Measurements from ENCODE around the gene RBM4B. TPM values are rescaled to one million over a fixed set of nuclear protein-coding genes. Genes with fewer than 3 reads are reported as not detected.
A peak's percentile ranks its signal among the peaks of the same experiment; 100 is the strongest.

Gene RBM4B
- total RNA-seq, 1 experiment from 2014 or later, result 14.1 TPM

- TF ChIP-seq, protein P1, sequence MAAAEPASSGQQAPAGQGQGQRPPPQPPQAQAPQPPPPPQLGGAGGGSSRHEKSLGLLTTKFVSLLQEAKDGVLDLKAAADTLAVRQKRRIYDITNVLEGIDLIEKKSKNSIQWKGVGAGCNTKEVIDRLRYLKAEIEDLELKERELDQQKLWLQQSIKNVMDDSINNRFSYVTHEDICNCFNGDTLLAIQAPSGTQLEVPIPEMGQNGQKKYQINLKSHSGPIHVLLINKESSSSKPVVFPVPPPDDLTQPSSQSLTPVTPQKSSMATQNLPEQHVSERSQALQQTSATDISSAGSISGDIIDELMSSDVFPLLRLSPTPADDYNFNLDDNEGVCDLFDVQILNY (CRISPR knock-in tag; IDR thresholded peaks at IDR 0.05), result no peak
- TF ChIP-seq, protein P2, sequence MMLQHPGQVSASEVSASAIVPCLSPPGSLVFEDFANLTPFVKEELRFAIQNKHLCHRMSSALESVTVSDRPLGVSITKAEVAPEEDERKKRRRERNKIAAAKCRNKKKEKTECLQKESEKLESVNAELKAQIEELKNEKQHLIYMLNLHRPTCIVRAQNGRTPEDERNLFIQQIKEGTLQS (CRISPR knock-in tag; conservative IDR thresholded peaks at IDR 0.05), result no peak
- TF ChIP-seq TCF7 (CRISPR knock-in tag; IDR thresholded peaks at IDR 0.05; ENCODE audit: low read depth), result no peak
- TF ChIP-seq, protein P3, sequence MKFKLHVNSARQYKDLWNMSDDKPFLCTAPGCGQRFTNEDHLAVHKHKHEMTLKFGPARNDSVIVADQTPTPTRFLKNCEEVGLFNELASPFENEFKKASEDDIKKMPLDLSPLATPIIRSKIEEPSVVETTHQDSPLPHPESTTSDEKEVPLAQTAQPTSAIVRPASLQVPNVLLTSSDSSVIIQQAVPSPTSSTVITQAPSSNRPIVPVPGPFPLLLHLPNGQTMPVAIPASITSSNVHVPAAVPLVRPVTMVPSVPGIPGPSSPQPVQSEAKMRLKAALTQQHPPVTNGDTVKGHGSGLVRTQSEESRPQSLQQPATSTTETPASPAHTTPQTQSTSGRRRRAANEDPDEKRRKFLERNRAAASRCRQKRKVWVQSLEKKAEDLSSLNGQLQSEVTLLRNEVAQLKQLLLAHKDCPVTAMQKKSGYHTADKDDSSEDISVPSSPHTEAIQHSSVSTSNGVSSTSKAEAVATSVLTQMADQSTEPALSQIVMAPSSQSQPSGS (CRISPR knock-in tag; IDR thresholded peaks at IDR 0.05; ENCODE audit: borderline replicate concordance, low read depth), result no peak
- TF ChIP-seq RORB (CRISPR knock-in tag; IDR thresholded peaks at IDR 0.05), result no peak
Measured at GRCh38 chr11:66707486-66707885, 29.8 kb upstream of the RBM4B start (continued).

DNA sequence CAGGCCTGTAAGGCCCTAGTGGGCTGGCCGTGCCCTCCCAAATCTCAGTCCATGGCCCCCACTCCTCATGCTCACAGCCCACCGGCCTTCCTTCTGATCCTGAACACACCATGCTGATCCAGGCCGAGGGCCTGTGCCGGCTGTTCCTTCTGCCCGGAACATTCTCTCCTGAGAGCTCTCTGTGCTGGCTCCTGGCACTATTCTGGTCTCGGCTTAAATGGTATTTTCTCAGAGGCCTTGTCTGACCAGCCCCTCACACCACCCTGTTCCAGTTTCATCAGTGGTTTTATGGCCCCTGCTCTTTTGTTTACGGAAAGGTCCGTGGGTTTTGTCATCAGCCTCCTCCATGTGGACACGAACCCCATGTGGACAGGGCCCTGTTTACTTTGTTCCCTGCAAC is 29.3 kb upstream of the RBM4B start:
- Mint-ChIP-seq H3K27me3 (ENCODE audit: low read depth) (no peaks in the 10 kb centered on the region), H3K36me3 (peaks cover 32% of the 10 kb centered on the region), H3K9me3 (no peaks in the 10 kb centered on the region), H3K4me1 (no peaks in the 10 kb centered on the region), H3K27ac (no peak overlapping the region), H3K4me3 (no peak overlapping the region)
- no peak for DNase-seq (ENCODE audit: low spot score)
- TF ChIP-seq SMAD3 (CRISPR knock-in tag; IDR thresholded peaks at IDR 0.05; ENCODE audit: borderline replicate concordance) (no peak), CDX4 (CRISPR knock-in tag; IDR thresholded peaks at IDR 0.05; ENCODE audit: borderline replicate concordance) (no peak), ZNF396 (CRISPR knock-in tag; IDR thresholded peaks at IDR 0.05; ENCODE audit: borderline replicate concordance) (no peak)
- ChIA-PET POLR2A (no interaction called here), CTCF (interaction anchor here (1.3 to 1.4 kb wide), 2 partner anchors 12 to 128 kb away, joined by 3 to 4 read pairs; no protein-coding TSS in a partner anchor)
- ATAC-seq, result no peak

GRCh38 chr11:66705587-66706335 is 28.1 kb upstream of the RBM4B start:
- no peak overlapping the region for H3K4me3 Mint-ChIP-seq
- TF ChIP-seq SMAD4 (CRISPR knock-in tag; IDR thresholded peaks at IDR 0.05), result no peak
- TF ChIP-seq, protein P4, sequence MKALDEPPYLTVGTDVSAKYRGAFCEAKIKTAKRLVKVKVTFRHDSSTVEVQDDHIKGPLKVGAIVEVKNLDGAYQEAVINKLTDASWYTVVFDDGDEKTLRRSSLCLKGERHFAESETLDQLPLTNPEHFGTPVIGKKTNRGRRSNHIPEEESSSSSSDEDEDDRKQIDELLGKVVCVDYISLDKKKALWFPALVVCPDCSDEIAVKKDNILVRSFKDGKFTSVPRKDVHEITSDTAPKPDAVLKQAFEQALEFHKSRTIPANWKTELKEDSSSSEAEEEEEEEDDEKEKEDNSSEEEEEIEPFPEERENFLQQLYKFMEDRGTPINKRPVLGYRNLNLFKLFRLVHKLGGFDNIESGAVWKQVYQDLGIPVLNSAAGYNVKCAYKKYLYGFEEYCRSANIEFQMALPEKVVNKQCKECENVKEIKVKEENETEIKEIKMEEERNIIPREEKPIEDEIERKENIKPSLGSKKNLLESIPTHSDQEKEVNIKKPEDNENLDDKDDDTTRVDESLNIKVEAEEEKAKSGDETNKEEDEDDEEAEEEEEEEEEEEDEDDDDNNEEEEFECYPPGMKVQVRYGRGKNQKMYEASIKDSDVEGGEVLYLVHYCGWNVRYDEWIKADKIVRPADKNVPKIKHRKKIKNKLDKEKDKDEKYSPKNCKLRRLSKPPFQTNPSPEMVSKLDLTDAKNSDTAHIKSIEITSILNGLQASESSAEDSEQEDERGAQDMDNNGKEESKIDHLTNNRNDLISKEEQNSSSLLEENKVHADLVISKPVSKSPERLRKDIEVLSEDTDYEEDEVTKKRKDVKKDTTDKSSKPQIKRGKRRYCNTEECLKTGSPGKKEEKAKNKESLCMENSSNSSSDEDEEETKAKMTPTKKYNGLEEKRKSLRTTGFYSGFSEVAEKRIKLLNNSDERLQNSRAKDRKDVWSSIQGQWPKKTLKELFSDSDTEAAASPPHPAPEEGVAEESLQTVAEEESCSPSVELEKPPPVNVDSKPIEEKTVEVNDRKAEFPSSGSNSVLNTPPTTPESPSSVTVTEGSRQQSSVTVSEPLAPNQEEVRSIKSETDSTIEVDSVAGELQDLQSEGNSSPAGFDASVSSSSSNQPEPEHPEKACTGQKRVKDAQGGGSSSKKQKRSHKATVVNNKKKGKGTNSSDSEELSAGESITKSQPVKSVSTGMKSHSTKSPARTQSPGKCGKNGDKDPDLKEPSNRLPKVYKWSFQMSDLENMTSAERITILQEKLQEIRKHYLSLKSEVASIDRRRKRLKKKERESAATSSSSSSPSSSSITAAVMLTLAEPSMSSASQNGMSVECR (CRISPR knock-in tag; IDR thresholded peaks at IDR 0.05; ENCODE audit: borderline replicate concordance), result no peak
- TF ChIP-seq GTF2I (CRISPR knock-in tag; conservative IDR thresholded peaks at IDR 0.05), result no peak
- TF ChIP-seq FOXK1 (CRISPR knock-in tag; IDR thresholded peaks at IDR 0.05), result no peak
- no peak for TF ChIP-seq HMGA2 (CRISPR knock-in tag; IDR thresholded peaks at IDR 0.05)
- no peak for TF ChIP-seq KAT7 (CRISPR knock-in tag; IDR thresholded peaks at IDR 0.05; ENCODE audit: borderline replicate concordance)
- no peak for TF ChIP-seq MLX (CRISPR knock-in tag; IDR thresholded peaks at IDR 0.05)
- TF ChIP-seq NR1H2 (CRISPR knock-in tag; IDR thresholded peaks at IDR 0.05), result no peak
- no peak for TF ChIP-seq FOXP1 (CRISPR knock-in tag; IDR thresholded peaks at IDR 0.05; ENCODE audit: borderline replicate concordance)
- TF ChIP-seq ELF4 (CRISPR knock-in tag; IDR thresholded peaks at IDR 0.05; ENCODE audit: low read depth), result no peak
- no peak for TF ChIP-seq RELA (CRISPR knock-in tag; IDR thresholded peaks at IDR 0.05; ENCODE audit: borderline replicate concordance)
- no peak for TF ChIP-seq CBFB (CRISPR knock-in tag; IDR thresholded peaks at IDR 0.05; ENCODE audit: low read depth)
- POLR2A ChIA-PET, result no interaction called here
- CTCF ChIA-PET, result interaction anchor here (0.5 to 0.8 kb wide), 3 partner anchors 27 to 185 kb away, joined by 3 to 4 read pairs (median 3); no protein-coding TSS in a partner anchor
- ATAC-seq (no peak), DNase-seq (ENCODE audit: low spot score) (no peak)
- H3K36me3 Mint-ChIP-seq, result peaks cover 37% of the 10 kb centered on the region
- H3K4me1 Mint-ChIP-seq, result no peaks in the 10 kb centered on the region
- no peaks in the 10 kb centered on the region for H3K27me3 Mint-ChIP-seq (ENCODE audit: low read depth)
- no peaks in the 10 kb centered on the region for H3K9me3 Mint-ChIP-seq
- H3K27ac Mint-ChIP-seq, result peak overlapping the region; percentile 77

All from WTC11 (cell line).